ENCODE data around the gene CALHM4. TPM values are rescaled to one million over a fixed set of nuclear protein-coding genes. Genes with fewer than 3 reads are reported as not detected.

CALHM4 gene
- total and polyA plus RNA-seq, 5 experiments from 2014 or later = not detected

DNA sequence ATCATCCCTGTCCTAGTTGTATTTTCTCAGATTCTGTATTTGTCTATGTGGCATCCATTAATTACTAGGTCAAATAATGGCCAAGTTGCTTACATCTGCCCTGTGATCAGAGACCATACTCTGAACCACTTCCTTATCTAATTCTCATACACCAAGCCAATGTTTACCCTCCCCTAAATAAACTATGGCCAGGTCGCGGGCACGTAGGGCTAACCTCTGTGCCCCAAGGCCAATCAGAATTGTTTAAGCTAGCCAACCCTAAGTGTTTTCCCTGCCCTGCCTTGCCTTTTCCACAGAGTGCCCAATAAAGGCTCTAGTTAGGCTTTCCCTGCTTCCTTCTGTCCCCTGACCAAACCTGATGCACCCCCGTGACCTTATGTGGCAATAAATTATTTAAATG lies 2.8 kb upstream of the CALHM4 start:
- Mint-ChIP-seq H3K9me3 (no peaks in the 10 kb centered on the region), H3K4me3 (no peak overlapping the region), H3K27me3 (peaks cover 4 to 30% (median 14%) of the 10 kb centered on the region in 5 donors), H3K36me3 (no peaks in the 10 kb centered on the region), H3K27ac (no peak overlapping the region), H3K4me1 (no peaks in the 10 kb centered on the region)
- POLR2A ChIA-PET = no interaction called here
- ATAC-seq = no peak
- DNase-seq = no peak

GRCh38 chr6:116556065-116556464 lies 2.5 kb downstream of the CALHM4 start:
- Mint-ChIP-seq H3K4me3 (no peak overlapping the region), H3K4me1 (no peaks in the 10 kb centered on the region), H3K9me3 (no peaks in the 10 kb centered on the region), H3K27ac (no peak overlapping the region), H3K27me3 (peaks cover 4 to 23% (median 7%) of the 10 kb centered on the region in 5 donors), H3K36me3 (no peaks in the 10 kb centered on the region)
- DNase-seq (no peak), ATAC-seq (no peak)
- POLR2A ChIA-PET = no interaction called here

DNA sequence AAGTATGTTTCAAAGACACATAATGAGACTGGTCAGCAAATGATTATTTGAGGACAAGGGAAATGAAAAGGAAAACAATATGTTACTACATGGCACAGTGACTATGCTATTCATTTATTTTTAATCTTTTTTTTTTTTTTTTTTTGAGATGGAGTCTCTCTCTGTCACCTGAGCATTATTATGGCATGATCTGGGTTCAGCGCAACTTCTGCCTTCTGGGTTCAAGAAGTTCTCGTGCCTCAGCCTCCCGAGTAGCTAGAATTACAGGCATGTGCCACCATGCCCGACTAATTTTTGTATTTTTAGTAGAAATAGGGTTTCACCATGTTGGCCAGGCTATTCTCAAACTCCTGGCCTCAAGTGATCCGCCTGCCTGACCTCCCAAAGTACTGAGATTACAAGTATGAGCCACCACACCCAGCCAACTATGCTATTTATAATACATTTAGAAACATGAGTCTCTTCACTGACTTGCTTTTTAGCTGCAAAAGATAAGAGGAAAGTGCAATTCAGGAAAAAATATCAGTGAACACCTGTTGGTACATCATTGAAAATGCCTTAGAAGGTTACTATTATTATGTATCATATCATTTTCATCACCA lies 3.4 kb downstream of the CALHM4 start:
- no peak for ATAC-seq
- Mint-ChIP-seq H3K27me3 (peaks cover 1 to 16% (median 8%) of the 10 kb centered on the region in 5 donors), H3K4me3 (no peak overlapping the region), H3K9me3 (no peaks in the 10 kb centered on the region), H3K36me3 (no peaks in the 10 kb centered on the region), H3K27ac (peak overlapping the region in 1 of 10 donors; percentile 15), H3K4me1 (peaks cover 0 to 3% (median 1%) of the 10 kb centered on the region in 4 donors)
- POLR2A ChIA-PET = no interaction called here
- no peak for DNase-seq

DNA sequence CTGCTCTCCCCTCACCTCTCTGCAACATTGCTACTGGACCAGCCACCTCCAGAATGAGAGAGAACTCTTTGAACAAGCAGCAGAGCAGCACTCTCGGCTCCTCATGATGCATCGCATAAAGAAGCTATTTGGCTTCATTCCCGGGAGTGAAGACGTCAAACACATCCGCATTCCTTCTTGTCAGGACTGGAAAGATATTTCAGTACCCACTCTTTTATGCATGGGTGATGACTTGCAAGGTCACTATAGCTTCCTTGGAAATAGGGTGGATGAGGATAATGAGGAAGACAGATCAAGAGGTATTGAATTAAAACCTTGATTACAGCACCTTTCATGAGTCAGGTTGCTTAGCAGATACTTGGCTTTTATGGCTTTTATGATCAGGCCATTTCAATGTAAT lies 4.3 kb downstream of the CALHM4 start:
- H3K4me3 Mint-ChIP-seq = no peak overlapping the region
- H3K4me1 Mint-ChIP-seq = peaks cover 0 to 3% (median 1%) of the 10 kb centered on the region in 4 donors
- H3K36me3 Mint-ChIP-seq = no peaks in the 10 kb centered on the region
- H3K27me3 Mint-ChIP-seq = peaks cover 2 to 21% (median 11%) of the 10 kb centered on the region in 5 donors
- H3K27ac Mint-ChIP-seq = no peak overlapping the region
- H3K9me3 Mint-ChIP-seq = no peaks in the 10 kb centered on the region
- DNase-seq = no peak
- POLR2A ChIA-PET = no interaction called here
- ATAC-seq = no peak

- POLR2A ChIA-PET = no interaction called here
- Mint-ChIP-seq H3K27me3 (peaks cover 4 to 11% (median 8%) of the 10 kb centered on the region in 5 donors), H3K36me3 (no peaks in the 10 kb centered on the region), H3K9me3 (no peaks in the 10 kb centered on the region), H3K27ac (no peak overlapping the region), H3K4me3 (no peak overlapping the region), H3K4me1 (peaks cover 5 to 13% (median 8%) of the 10 kb centered on the region in 4 donors)
- no peak for DNase-seq
- ATAC-seq = no peak
Observed at GRCh38 chr6:116560130-116560529, 6.6 kb downstream of the CALHM4 start.

DNA sequence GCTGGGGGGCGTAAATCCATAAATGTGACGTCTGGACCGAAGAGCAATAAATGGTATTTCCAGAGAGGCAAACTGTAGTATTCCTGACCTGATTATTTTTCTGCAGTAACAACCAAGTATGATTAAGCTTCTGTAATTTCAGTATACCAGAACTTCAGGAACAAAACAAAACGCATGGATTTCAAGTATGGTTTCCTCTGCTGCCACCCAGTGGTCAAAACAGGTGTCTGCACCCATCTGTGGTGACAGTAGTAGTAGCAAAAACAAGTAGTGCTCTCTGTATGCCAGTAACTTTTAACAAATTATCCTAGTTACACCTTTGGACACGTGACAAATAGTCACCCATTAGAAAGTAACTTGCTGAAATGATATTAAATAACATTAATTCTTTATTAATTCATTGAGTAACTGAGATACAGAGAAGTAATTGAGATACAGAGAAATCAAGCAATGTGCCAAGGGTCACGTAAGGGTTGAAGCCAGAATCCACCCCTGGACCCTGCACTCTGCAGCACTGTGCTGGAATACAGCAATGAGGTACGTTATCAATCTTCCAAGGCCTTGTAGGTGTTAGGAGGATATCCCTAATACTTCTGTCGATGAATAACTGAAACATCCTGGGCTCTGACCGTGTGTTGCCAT lies 7.9 kb downstream of the CALHM4 start:
- ATAC-seq = peak; percentile 78 to 81
- POLR2A ChIA-PET = interaction anchor here (1.0 kb wide), 1 partner anchor 9 kb away, joined by 3 read pairs; the partner anchor contains the start of gene RWDD1
- peaks cover 5 to 13% (median 8%) of the 10 kb centered on the region in 4 donors for H3K4me1 Mint-ChIP-seq
- peak overlapping the region in 1 of 10 donors; percentile 33 for H3K4me3 Mint-ChIP-seq
- H3K27me3 Mint-ChIP-seq = peaks cover 4 to 11% (median 8%) of the 10 kb centered on the region in 5 donors
- H3K27ac Mint-ChIP-seq = peak overlapping the region in 1 of 10 donors; percentile 29
- peak; percentile 34 to 79 (median 62) for DNase-seq
- no peaks in the 10 kb centered on the region for H3K9me3 Mint-ChIP-seq
- no peaks in the 10 kb centered on the region for H3K36me3 Mint-ChIP-seq

DNA sequence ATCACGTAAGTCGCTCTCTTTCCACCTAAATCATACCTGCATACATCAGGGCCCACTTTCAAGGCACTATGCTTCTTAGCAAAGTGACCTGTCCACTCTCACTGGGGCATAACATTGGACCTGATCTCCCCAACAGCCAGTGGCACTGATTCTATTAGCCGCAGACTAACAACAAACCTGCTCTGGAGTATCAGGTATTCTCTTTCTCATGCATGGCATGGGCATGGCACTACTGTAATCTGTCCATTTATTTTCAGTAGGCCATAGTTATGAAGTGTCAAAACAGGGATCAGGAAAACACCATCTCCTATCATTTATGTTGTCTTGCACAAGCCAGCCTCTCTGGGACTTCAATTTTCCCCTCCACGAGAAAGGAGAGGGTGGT lies 8.5 kb downstream of the CALHM4 start:
- Mint-ChIP-seq H3K27ac (no peak overlapping the region), H3K4me1 (peaks cover 5 to 13% (median 8%) of the 10 kb centered on the region in 4 donors), H3K9me3 (no peaks in the 10 kb centered on the region), H3K27me3 (peaks cover 4 to 11% (median 8%) of the 10 kb centered on the region in 5 donors), H3K36me3 (no peaks in the 10 kb centered on the region), H3K4me3 (no peak overlapping the region)
- DNase-seq (no peak), ATAC-seq (no peak)
- POLR2A ChIA-PET = no interaction called here

DNA sequence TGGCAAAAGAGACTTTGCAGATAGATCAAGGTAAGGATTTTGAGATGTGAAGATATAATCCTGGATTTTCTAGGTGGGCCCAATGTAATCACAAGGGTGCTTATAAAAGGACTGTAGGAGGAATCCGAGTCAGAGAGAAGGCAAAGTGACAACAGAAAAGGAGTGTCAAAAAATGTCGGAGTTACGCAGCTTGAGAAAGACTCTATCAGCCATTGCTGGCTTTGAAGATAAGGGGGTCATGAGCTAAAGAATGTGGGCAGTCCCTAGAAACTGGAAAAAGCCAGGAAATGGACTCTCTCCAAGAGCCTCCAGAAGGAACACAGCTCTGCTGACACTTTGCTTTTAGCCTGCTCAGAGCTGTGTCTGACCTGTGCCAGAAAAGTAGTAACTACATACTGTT lies 9.1 kb downstream of the CALHM4 start:
- peaks cover 5 to 13% (median 8%) of the 10 kb centered on the region in 4 donors for H3K4me1 Mint-ChIP-seq
- no peak overlapping the region for H3K27ac Mint-ChIP-seq
- H3K36me3 Mint-ChIP-seq = no peaks in the 10 kb centered on the region
- ATAC-seq = no peak
- DNase-seq = no peak
- H3K27me3 Mint-ChIP-seq = peaks cover 4 to 11% (median 8%) of the 10 kb centered on the region in 5 donors
- no peak overlapping the region for H3K4me3 Mint-ChIP-seq
- H3K9me3 Mint-ChIP-seq = no peaks in the 10 kb centered on the region
- POLR2A ChIA-PET = interaction anchor here (1.5 kb wide), 1 partner anchor 10 kb away, joined by 4 read pairs; no protein-coding TSS in a partner anchor

DNA sequence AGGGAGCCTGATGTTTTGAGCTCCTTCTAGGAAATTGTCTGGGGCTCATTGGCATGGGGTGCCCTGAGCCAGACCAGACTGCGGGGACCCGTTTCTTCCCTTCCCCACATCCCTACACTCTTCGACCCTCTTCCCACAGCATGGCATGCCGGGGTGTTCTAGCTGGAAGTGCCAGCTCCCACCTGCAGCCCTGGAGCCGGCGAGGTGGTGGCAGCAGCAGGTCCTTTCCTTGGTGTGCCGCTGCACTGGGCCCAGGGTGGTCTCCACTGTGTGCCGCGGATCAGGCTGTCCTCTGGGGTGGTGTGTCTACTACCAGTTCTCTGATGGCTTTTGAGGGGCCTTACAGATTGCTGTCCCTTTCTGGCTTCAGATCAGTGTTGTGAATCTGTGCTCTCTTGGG lies 10.3 kb downstream of the CALHM4 start:
- DNase-seq = no peak
- Mint-ChIP-seq H3K27me3 (peaks cover 4 to 11% (median 8%) of the 10 kb centered on the region in 5 donors), H3K4me1 (peaks cover 7 to 13% (median 9%) of the 10 kb centered on the region in 4 donors), H3K27ac (peak overlapping the region in 3 of 10 donors; percentile 41 to 69 (median 43)), H3K9me3 (no peaks in the 10 kb centered on the region), H3K36me3 (no peaks in the 10 kb centered on the region), H3K4me3 (peak overlapping the region in 5 of 10 donors; percentile 0 to 73 (median 69))
- POLR2A ChIA-PET = interaction anchor here (0.7 to 1.5 kb wide), 2 partner anchors 9 to 118 kb away, joined by 3 to 4 read pairs; no protein-coding TSS in a partner anchor
- no peak for ATAC-seq

DNA sequence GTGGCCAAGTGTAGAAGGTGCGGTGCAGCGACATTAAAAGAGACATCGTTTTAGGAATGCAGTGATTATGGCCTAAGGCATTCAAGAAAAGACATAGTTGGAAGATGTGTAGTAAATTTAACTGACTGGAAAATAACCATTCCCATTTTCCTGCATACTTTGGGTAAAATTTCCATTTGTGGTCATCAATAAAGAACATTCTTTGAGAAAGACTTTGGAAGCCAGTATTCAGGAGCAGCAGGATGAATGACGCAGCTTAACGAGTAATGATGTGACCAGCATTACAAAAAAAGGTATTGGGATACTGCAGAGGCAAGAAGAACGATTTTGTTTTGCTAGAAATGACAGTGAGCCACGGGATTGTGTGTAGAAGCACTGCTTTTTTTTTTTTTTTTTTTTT lies 10.8 kb downstream of the CALHM4 start:
- Mint-ChIP-seq H3K36me3 (no peaks in the 10 kb centered on the region), H3K4me1 (peaks cover 7 to 18% (median 11%) of the 10 kb centered on the region in 4 donors), H3K4me3 (peak overlapping the region in 9 of 10 donors; percentile 0 to 74 (median 59)), H3K9me3 (no peaks in the 10 kb centered on the region), H3K27me3 (peaks cover 4 to 11% (median 8%) of the 10 kb centered on the region in 5 donors), H3K27ac (peak overlapping the region in 3 of 10 donors; percentile 41 to 87 (median 69))
- POLR2A ChIA-PET = interaction anchor here (0.7 to 1.0 kb wide), 5 partner anchors 18 to 284 kb away, joined by 3 to 5 read pairs (median 4); partner anchors contain the start of gene TSPYL1
- ATAC-seq (no peak), DNase-seq (no peak)

GRCh38 chr6:116564921-116565872 lies 11.6 kb downstream of the CALHM4 start:
- Mint-ChIP-seq H3K27me3 (peaks cover 4 to 11% (median 8%) of the 10 kb centered on the region in 5 donors), H3K36me3 (no peaks in the 10 kb centered on the region), H3K4me3 (peak overlapping the region; percentile 33 to 74 (median 62)), H3K27ac (peak overlapping the region in 4 of 10 donors; percentile 3 to 87 (median 42)), H3K9me3 (no peaks in the 10 kb centered on the region), H3K4me1 (peaks cover 9 to 24% (median 19%) of the 10 kb centered on the region in 4 donors)
- ATAC-seq = peak; percentile 78 to 85
- POLR2A ChIA-PET = interaction anchor here (0.5 to 1.0 kb wide), 6 partner anchors 14 to 286 kb away, joined by 3 to 5 read pairs (median 4); partner anchors contain the start of gene TSPYL1
- peak in 8 of 10 donors; percentile 5 to 60 (median 24) for DNase-seq

DNA sequence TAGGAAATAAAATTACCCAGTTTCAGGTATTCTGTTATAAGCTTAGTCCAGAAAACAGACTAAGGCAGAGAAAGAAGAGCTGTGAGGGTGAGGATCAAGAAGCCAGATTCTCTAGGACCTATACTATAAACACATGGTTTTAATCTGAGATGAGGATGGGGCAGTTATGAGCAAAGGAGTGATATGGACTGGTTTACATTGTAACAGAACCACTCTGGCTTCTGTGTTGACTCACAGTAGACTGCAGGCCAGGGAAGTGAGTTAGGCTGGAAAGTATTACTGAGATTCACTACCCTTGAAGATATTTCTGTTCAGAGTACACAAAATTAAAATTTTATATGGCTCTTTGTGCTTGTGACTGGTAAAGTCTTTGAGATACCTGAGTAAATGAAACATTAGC lies 14.6 kb downstream of the CALHM4 start:
- ATAC-seq (no peak), DNase-seq (no peak)
- POLR2A ChIA-PET = no interaction called here
- H3K4me3 Mint-ChIP-seq = no peak overlapping the region
- H3K4me1 Mint-ChIP-seq = peaks cover 21 to 49% (median 39%) of the 10 kb centered on the region in 4 donors
- peak overlapping the region in 2 of 10 donors; percentile 17 to 51 for H3K27ac Mint-ChIP-seq
- H3K27me3 Mint-ChIP-seq = peaks cover 0 to 9% (median 0%) of the 10 kb centered on the region in 5 donors
- no peaks in the 10 kb centered on the region for H3K36me3 Mint-ChIP-seq
- H3K9me3 Mint-ChIP-seq = no peaks in the 10 kb centered on the region

All from naive thymus-derived CD8-positive, alpha-beta T cell (primary cell).